Measurements from ENCODE around the gene BICRAL. TPM values are rescaled to one million over a fixed set of nuclear protein-coding genes. Genes with fewer than 3 reads are reported as not detected.
"Not testable (repeated sequence)": the region's sequence is repeated elsewhere in the genome, so short reads cannot be mapped to it uniquely, and the experiment has no call there.

BICRAL gene
- total and polyA plus RNA-seq, 10 donors: 3.4 to 27.5 (median 24.0) TPM

- DNase-seq: peak; percentile 96
- no peaks in the 10 kb centered on the region for H3K9me3 ChIP-seq
- peak within 1 kb of the TSS; percentile 50 to 76 (median 65) for H3K4me3 ChIP-seq
- peak within 1 kb of the TSS; percentile 90 to 97 (median 95) for H3K27ac ChIP-seq
- H3K36me3 ChIP-seq: peaks cover 0 to 40% (median 31%) of the 10 kb centered on the region in 6 donors
- WGBS, 5 donors: 0 to 1% (median 0%) methylated on average over 39 to 41 of the region's 41 CpGs
- no peaks in the 10 kb centered on the region for H3K27me3 ChIP-seq (replicated peaks in 1 of 7)
- TF ChIP-seq POLR2AphosphoS5 (IDR thresholded peaks at IDR 0.05) (peak; percentile 86 to 88 (median 86)), CTCF (IDR thresholded peaks at IDR 0.05 in 8 of 11, conservative IDR thresholded peaks at IDR 0.05 in 3 of 11) (peak in 10 of 11 experiments; percentile 12 to 52 (median 32)), POLR2A (IDR thresholded peaks at IDR 0.05) (peak in 1 of 3 donors; percentile 69)
- intact Hi-C loops (cut with DNase I; ENCODE audit: low total_unique reads): loop anchor here (5.0 to 10.0 kb wide), 2 partner anchors 135 to 222 kb away; partner anchors contain the start of gene TBCC
- peaks cover 20 to 63% (median 43%) of the 10 kb centered on the region in 6 donors for H3K4me1 ChIP-seq
Observed at GRCh38 chr6:42879372-42880239, 97.8 kb downstream of the BICRAL start, which contains the start of gene RPL7L1. Gene RPL7L1, plus strand, starts transcription at chr6:42879616. Its CDS starts 295 bp downstream, at chr6:42879911.

- 9 to 15% (median 12%) methylated on average over 25 of the region's 25 CpGs for whole genome bisulfite sequencing, 5 donors
- peaks cover 20 to 63% (median 43%) of the 10 kb centered on the region in 6 donors for H3K4me1 ChIP-seq
- peaks cover 3 to 47% (median 38%) of the 10 kb centered on the region in 6 donors for H3K36me3 ChIP-seq
- H3K4me3 ChIP-seq: peak overlapping the region; percentile 50 to 76 (median 65)
- H3K27me3 ChIP-seq (replicated peaks in 1 of 7); H3K9me3 ChIP-seq; DNase-seq; intact Hi-C loops (cut with DNase I; ENCODE audit: low total_unique reads): not testable (repeated sequence)
- H3K27ac ChIP-seq: peak overlapping the region; percentile 90 to 97 (median 95)
Observed at GRCh38 chr6:42880240-42880817, 98.5 kb downstream of the BICRAL start.

GRCh38 chr6:42880871-42881270 is 99.0 kb downstream of the BICRAL start:
- peak overlapping the region in 6 of 8 donors; percentile 90 to 96 (median 94) for H3K27ac ChIP-seq
- peaks cover 20 to 63% (median 43%) of the 10 kb centered on the region in 6 donors for H3K4me1 ChIP-seq
- H3K27me3 ChIP-seq (replicated peaks in 1 of 7); DNase-seq; intact Hi-C loops (cut with DNase I; ENCODE audit: low total_unique reads); H3K9me3 ChIP-seq: not testable (repeated sequence)
- 81 to 90% (median 85%) methylated on average over 10 to 12 of the region's 12 CpGs for WGBS, 5 donors
- H3K36me3 ChIP-seq: peaks cover 5 to 53% (median 43%) of the 10 kb centered on the region in 6 donors
- H3K4me3 ChIP-seq: peak overlapping the region; percentile 50 to 76 (median 65)

GRCh38 chr6:42885702-42886101 is 103.8 kb downstream of the BICRAL start:
- peaks cover 7 to 83% (median 63%) of the 10 kb centered on the region in 6 donors for H3K36me3 ChIP-seq
- H3K27me3 ChIP-seq (replicated peaks in 1 of 7): no peaks in the 10 kb centered on the region
- intact Hi-C loops (cut with DNase I; ENCODE audit: low total_unique reads): no loop called here
- no peak overlapping the region for H3K27ac ChIP-seq
- 79 to 91% (median 82%) methylated on average over 4 of the region's 4 CpGs for WGBS, 5 donors
- TF ChIP-seq CTCF (IDR thresholded peaks at IDR 0.05 in 8 of 11, conservative IDR thresholded peaks at IDR 0.05 in 3 of 11): no peak
- no peak for TF ChIP-seq POLR2AphosphoS5 (IDR thresholded peaks at IDR 0.05)
- no peak for TF ChIP-seq POLR2A (IDR thresholded peaks at IDR 0.05)
- H3K4me3 ChIP-seq: no peak overlapping the region
- no peaks in the 10 kb centered on the region for H3K9me3 ChIP-seq
- no peak for DNase-seq
- peaks cover 13 to 57% (median 37%) of the 10 kb centered on the region in 6 donors for H3K4me1 ChIP-seq

All from spleen (tissue), 11 donors.